Endothelial cell of umbilical vein (primary cell): ENCODE results near the gene OR6C65. TPM values are rescaled to one million over a fixed set of nuclear protein-coding genes. Genes with fewer than 3 reads are reported as not detected.

Source experiments
- BruUV-seq: library from RNA; stranded (reverse); fragments of 400-500 nt; replicated peaks from 2 replicates; lab custom pipeline; 2021; lab: Mats Ljungman, UMichigan
- CTCF ChIA-PET: fragments of 300-600, 350-600 bp; sonication (Branson Sonifier 250); formaldehyde crosslinking; loops from one replicate; lab custom pipeline; 2021; ENCODE audit warnings: antibody characterized with exemption, inconsistent platforms; lab: Charles Lee
- POLR2A ChIA-PET: fragments of 300-600, 350-600 bp; sonication (Branson Sonifier 250); formaldehyde crosslinking; loops from one replicate; lab custom pipeline; 2021; ENCODE audit warnings: antibody characterized with exemption, inconsistent platforms; lab: Charles Lee
- DNase-seq: peaks from one replicate; pipeline ENCODE4 v3.0.0-alpha.2; 2011; ENCODE audit warnings: low read depth, low spot score
- FAIRE-seq: peaks from 2 replicates; lab custom pipeline; 2011; peaks lifted over from hg19 to GRCh38; lab: Jason Lieb, UNC
- H2AFZ ChIP-seq: 2 replicates; pipeline ENCODE4 v1.6.0; 2012; ENCODE audit warnings: low read depth, low read length, control low read depth, inconsistent platforms
- H3K27ac ChIP-seq: 2 replicates; pipeline ENCODE4 v1.5.1; 2011; ENCODE audit warnings: low read depth, mild to moderate bottlenecking, control low read depth, low read length, moderate library complexity; ENCODE audit not compliant: insufficient read depth
- H3K27me3 ChIP-seq, 2 experiments: 2 replicates each; pipeline versions ENCODE4 v1.6.0 to v1.6.1; 2011; ENCODE audit warnings: low read length in 2 of 2, mixed read lengths in 1 of 2; ENCODE audit not compliant: control insufficient read depth in 2 of 2, insufficient read depth in 2 of 2
- H3K36me3 ChIP-seq, 2 experiments: 2 replicates in 1 of 2; 3 replicates in 1 of 2; pipeline ENCODE4 v1.5.1; 2011; ENCODE audit warnings: low read length in 2 of 2, mild to moderate bottlenecking in 1 of 2, moderate library complexity in 1 of 2; ENCODE audit not compliant: control insufficient read depth in 2 of 2, insufficient read depth in 2 of 2; ENCODE audit errors: extremely low read depth in 1 of 2
- H3K4me1 ChIP-seq: 3 replicates; pipeline ENCODE4 v1.5.1; 2011; ENCODE audit warnings: mild to moderate bottlenecking, low read length; ENCODE audit not compliant: control insufficient read depth, insufficient read depth; ENCODE audit errors: extremely low read depth
- H3K4me2 ChIP-seq: 2 replicates; pipeline ENCODE4 v1.6.1; 2011; ENCODE audit warnings: low read length, control low read depth, mixed read lengths; ENCODE audit not compliant: insufficient read depth
- H3K4me3 ChIP-seq, 3 experiments: fragments of 200-600 bp in 1 of 3; sonication (generic), shearing (Covaris generic) in 1 of 3; replicated peaks in 1 of 3; 2 replicates each; pipeline ENCODE4 v1.5.1; 2011 to 2016; ENCODE audit warnings: control low read depth in 3 of 3, low read length in 3 of 3, mild to moderate bottlenecking in 2 of 3, inconsistent platforms in 1 of 3, low read depth in 1 of 3, moderate library complexity in 1 of 3; ENCODE audit not compliant: insufficient read depth in 1 of 3
- H3K79me2 ChIP-seq: 2 replicates; pipeline ENCODE4 v1.6.0; 2012; ENCODE audit warnings: low read length, inconsistent platforms; ENCODE audit not compliant: control insufficient read depth, insufficient read depth
- H3K9ac ChIP-seq: replicated peaks from 2 replicates; pipeline ENCODE3; 2011; ENCODE audit warnings: low read length, control low read depth; ENCODE audit not compliant: insufficient read depth; ENCODE audit errors: extremely low read depth
- H3K9me1 ChIP-seq: replicated peaks from 3 replicates; pipeline ENCODE4 v1.6.0; 2011; ENCODE audit warnings: mild to moderate bottlenecking, low read length; ENCODE audit not compliant: control insufficient read depth, insufficient read depth; ENCODE audit errors: extremely low read depth
- H3K9me3 ChIP-seq: replicated peaks from 2 replicates; pipeline ENCODE4 v1.5.1; 2012; ENCODE audit warnings: low read length, inconsistent platforms; ENCODE audit not compliant: control insufficient read depth, insufficient read depth
- H4K20me1 ChIP-seq: replicated peaks from 2 replicates; pipeline ENCODE3; 2011; ENCODE audit warnings: mild to moderate bottlenecking, low read length; ENCODE audit not compliant: control insufficient read depth, insufficient read depth; ENCODE audit errors: extremely low read depth
- CTCF ChIP-seq, 2 donors: IDR thresholded peaks; 1 replicate in 1 of 2; 2 replicates in 1 of 2; pipeline ENCODE4 v1.5.1; 2011; ENCODE audit warnings: low read length in 2 of 2, mild to moderate bottlenecking in 2 of 2, moderate library complexity in 2 of 2, control low read depth in 1 of 2, inconsistent platforms in 1 of 2, low read depth in 1 of 2; ENCODE audit not compliant: insufficient read depth in 1 of 2; ENCODE audit errors: extremely low read depth in 1 of 2
- EZH2 ChIP-seq: IDR thresholded peaks from 2 replicates; pipeline ENCODE4 v1.6.1; 2012; ENCODE audit warnings: borderline replicate concordance, low read depth, mild to moderate bottlenecking, moderate library complexity, low read length, inconsistent platforms; ENCODE audit not compliant: severe bottlenecking
- FOS ChIP-seq: IDR thresholded peaks from 2 replicates; pipeline ENCODE4 v1.6.1; 2011; ENCODE audit warnings: mild to moderate bottlenecking, low read length, moderate library complexity, borderline replicate concordance; ENCODE audit not compliant: insufficient read depth
- GATA2 ChIP-seq: IDR thresholded peaks from 2 replicates; pipeline ENCODE4 v1.7.0; 2011; ENCODE audit warnings: low read depth, mild to moderate bottlenecking, moderate library complexity, mixed read lengths, low read length; ENCODE audit not compliant: insufficient read length, insufficient read depth
- JUN ChIP-seq: IDR thresholded peaks from 2 replicates; pipeline ENCODE4 v1.6.1; 2011; ENCODE audit warnings: borderline replicate concordance, low read depth; ENCODE audit not compliant: insufficient read length, insufficient read depth
- MAX ChIP-seq: IDR thresholded peaks from 2 replicates; pipeline ENCODE4 v1.6.1; 2011; ENCODE audit not compliant: insufficient read depth, insufficient read length
- MYC ChIP-seq: IDR thresholded peaks from one replicate; pipeline ENCODE4 v1.6.1; 2011; ENCODE audit warnings: mild to moderate bottlenecking, low read depth, low read length
- POLR2A ChIP-seq: IDR thresholded peaks from 2 replicates; pipeline ENCODE4 v1.6.1; 2012; ENCODE audit warnings: low read depth, mild to moderate bottlenecking, control low read depth, low read length
- POLR2AphosphoS5 ChIP-seq: IDR thresholded peaks from 2 replicates; pipeline ENCODE4 v1.6.1; 2012; ENCODE audit warnings: low read depth, mild to moderate bottlenecking, control low read depth, low read length, moderate library complexity; ENCODE audit not compliant: insufficient read depth
- dilution Hi-C: fragments of 300-500 bp; cut with MboI; formaldehyde crosslinking; loops from one replicate; pipeline ENCODE4 v1.15.0; 2019; ENCODE audit warnings: low sequenced_read_pairs; ENCODE audit not compliant: extremely low pct_ligation_motif_present
- intact Hi-C: fragments of 100-400 bp; cut with micrococcal nuclease; formaldehyde crosslinking; loops from one replicate; pipeline ENCODE4 v1.10.0; 2022
- polyA plus RNA-seq, 4 experiments: library from polyadenylated mRNA; depleted of rRNA in 3 of 4; stranded (reverse) in 3 of 4; unstranded in 1 of 4; fragments of >200 nt; gene quantifications; 2 replicates each; pipeline versions ENCODE4 v1.2.1 to v1.2.3, GENCODE V29; 2011 to 2012; ENCODE audit warnings: missing spikeins in 1 of 4
- total RNA-seq: library from RNA; stranded (reverse); gene quantifications from 2 replicates; pipeline ENCODE4 v1.2.3, GENCODE V29; 2021

Gene OR6C65
- total and polyA plus RNA-seq, 2 donors (not counting 3 experiments of a cell fraction or from before 2014, with no cell fraction given) = not detected

- Histone ChIP-seq H3K9me3 (no peaks in the 10 kb centered on the region), H3K27me3 (no peaks in the 10 kb centered on the region), H3K4me1 (no peaks in the 10 kb centered on the region), H3K4me2 (no peak within 1 kb of the TSS), H3K9ac (no peak within 1 kb of the TSS), H3K4me3 (no peak within 1 kb of the TSS), H3K79me2 (no peaks in the 10 kb centered on the region), H2AFZ (no peak within 1 kb of the TSS), H3K9me1 (no peaks in the 10 kb centered on the region), H3K36me3 (no peaks in the 10 kb centered on the region), H3K27ac (no peak within 1 kb of the TSS), H4K20me1 (no peaks in the 10 kb centered on the region)
- DNase-seq (no peak), FAIRE-seq (no peak)
- no peak for TF ChIP-seq GATA2
- TF ChIP-seq FOS = no peak
- no peak for TF ChIP-seq POLR2A
- TF ChIP-seq CTCF (IDR thresholded peaks at IDR 0.05; ENCODE audit: extremely low read depth in 1 of 2, insufficient read depth in 1 of 2, low read depth in 1 of 2, low read length in 2 of 2) = no peak
- TF ChIP-seq EZH2 = no peak
- TF ChIP-seq POLR2AphosphoS5 = no peak
- no peak for TF ChIP-seq MYC
- TF ChIP-seq JUN = no peak
- no peak for TF ChIP-seq MAX
- POLR2A ChIA-PET = no interaction called here
- dilution Hi-C loops = no loop called here
- no TSS peak for BruUV-seq
- CTCF ChIA-PET = no interaction called here
- intact Hi-C loops = no loop called here
Observed at GRCh38 chr12:55362675-55363074, 37.7 kb upstream of the OR6C65 start, which contains the start of gene OR6C75. Gene OR6C75, plus strand, starts transcription at chr12:55362975. Its CDS starts 2,136 bp downstream, at chr12:55365111.
